GM12878 (cell line): Measurements from ENCODE around the gene GSTA4. TPM values are rescaled to one million over a fixed set of nuclear protein-coding genes. Genes with fewer than 3 reads are reported as not detected.

Experiments
- ATAC-seq: fragments of 200-7000 bp; cut with Tn5 transposase; 3 replicates; pipeline ENCODE4 v1.9.1; 2020; ENCODE audit warnings: mild to moderate bottlenecking, moderate library complexity
- BruUV-seq: library from RNA; stranded (reverse); fragments of 400-500 nt; replicated peaks from 2 replicates; lab custom pipeline; 2021; lab: Mats Ljungman, UMichigan
- CTCF ChIA-PET: fragments of 300-600 bp; sonication (Branson Sonifier 250); formaldehyde crosslinking; extraction: SDS; loops from one replicate; lab custom pipeline; 2021; ENCODE audit warnings: inconsistent platforms; lab: Yijun Ruan, JAX
- POLR2A ChIA-PET: fragments of 350-600 bp; formaldehyde crosslinking; extraction: SDS; loops from one replicate; lab custom pipeline; 2021; ENCODE audit warnings: inconsistent platforms; lab: Charles Lee
- RAD21 ChIA-PET: fragments of 300-600 bp; sonication (Branson Sonifier 250); formaldehyde crosslinking; loops from one replicate; lab custom pipeline; 2023; ENCODE audit warnings: antibody characterized with exemption; ENCODE audit not compliant: unreplicated experiment; lab: Charles Lee
- SMC1A ChIA-PET: fragments of 300-600 bp; sonication (Branson Sonifier 250); formaldehyde crosslinking; loops from one replicate; lab custom pipeline; 2023; ENCODE audit not compliant: unreplicated experiment, uncharacterized antibody; lab: Charles Lee
- DNase-seq: peaks from one replicate; pipeline ENCODE4 v3.0.0-alpha.2; 2011; ENCODE audit warnings: low read depth, low spot score
- FAIRE-seq: peaks from 3 replicates; lab custom pipeline; 2011; peaks lifted over from hg19 to GRCh38; lab: Jason Lieb, UNC
- H2AFZ ChIP-seq: 2 replicates; pipeline ENCODE4 v1.6.0; 2011; ENCODE audit warnings: low read depth, low read length, control low read depth; ENCODE audit not compliant: control insufficient read depth
- H3K27ac ChIP-seq: 2 replicates; pipeline ENCODE4 v1.5.1; 2011; ENCODE audit warnings: control low read depth; ENCODE audit not compliant: control insufficient read depth, insufficient read depth
- H3K27me3 ChIP-seq, 2 experiments: replicated peaks in 1 of 2; 2 replicates each; pipeline versions ENCODE4 v1.6.0 to v1.6.1; 2011; ENCODE audit warnings: low read length in 1 of 2; ENCODE audit not compliant: control insufficient read depth in 2 of 2, insufficient read depth in 2 of 2
- H3K36me3 ChIP-seq, 2 experiments: 2 replicates each; pipeline ENCODE4 v1.5.1; 2011; ENCODE audit warnings: low read length in 1 of 2; ENCODE audit not compliant: control insufficient read depth in 2 of 2, insufficient read depth in 2 of 2
- H3K4me1 ChIP-seq: 2 replicates; pipeline ENCODE4 v1.6.1; 2011; ENCODE audit warnings: mild to moderate bottlenecking, low read length, moderate library complexity, mixed read lengths; ENCODE audit not compliant: control insufficient read depth, insufficient read depth
- H3K4me2 ChIP-seq: 2 replicates; pipeline ENCODE4 v1.6.0; 2011; ENCODE audit warnings: control low read depth; ENCODE audit not compliant: control insufficient read depth, insufficient read depth
- H3K4me3 ChIP-seq: fragments of 200-600 bp; sonication (generic); 2 replicates; pipeline ENCODE4 v1.5.1; 2016
- H3K79me2 ChIP-seq: 2 replicates; pipeline ENCODE4 v1.6.0; 2011; ENCODE audit warnings: low read length; ENCODE audit not compliant: control insufficient read depth, insufficient read depth
- H3K9ac ChIP-seq: 2 replicates; pipeline ENCODE4 v1.8.0; 2011; ENCODE audit warnings: low read length, control low read depth, mixed read lengths; ENCODE audit not compliant: control insufficient read depth, insufficient read depth
- H3K9me3 ChIP-seq: replicated peaks from 3 replicates; pipeline ENCODE4 v1.5.1; 2011; ENCODE audit warnings: mild to moderate bottlenecking, low read length; ENCODE audit not compliant: control insufficient read depth, insufficient read depth
- H4K20me1 ChIP-seq: 2 replicates; pipeline ENCODE4 v1.6.0; 2011; ENCODE audit not compliant: control insufficient read depth, insufficient read depth
- EGR1 ChIP-seq, 2 experiments: IDR thresholded peaks; 1 replicate in 1 of 2; 2 replicates in 1 of 2; pipeline ENCODE4 v1.6.1; 2011 to 2012; ENCODE audit warnings: low read depth in 2 of 2, low read length in 2 of 2, borderline replicate concordance in 1 of 2, mild to moderate bottlenecking in 1 of 2, moderate library complexity in 1 of 2
- ESRRA ChIP-seq: IDR thresholded peaks from 2 replicates; pipeline ENCODE4 v1.6.1; 2012; ENCODE audit warnings: mild to moderate bottlenecking, low read length, improper control_type of control experiment
- FOXM1 ChIP-seq: IDR thresholded peaks from 2 replicates; pipeline ENCODE4 v1.6.1; 2012; ENCODE audit warnings: low read depth, mild to moderate bottlenecking, inconsistent platforms, low read length, moderate library complexity
- RBBP5 ChIP-seq: fragments of 200-600 bp; sonication (generic); conservative IDR thresholded peaks from 2 replicates; pipeline ENCODE4 v1.6.1; 2016
- RCOR1 ChIP-seq: conservative IDR thresholded peaks from 2 replicates; pipeline ENCODE4 v1.6.1; 2012; ENCODE audit warnings: low read depth, low read length, improper control_type of control experiment
- RELA ChIP-seq: fragments of 450-650 bp; IDR thresholded peaks from 2 replicates; pipeline ENCODE4 v1.8.0; 2014; ENCODE audit warnings: borderline replicate concordance; ENCODE audit not compliant: partially characterized antibody
- STAT1 ChIP-seq: fragments of 450-650 bp; conservative IDR thresholded peaks from 2 replicates; pipeline ENCODE4 v1.6.1; 2014; ENCODE audit warnings: antibody characterized with exemption, mild to moderate bottlenecking
- WGBS: methylation state at CpG from one replicate; pipeline ENCODE4 v1.1.6; 2016; ENCODE audit warnings: low lambda C conversion rate; ENCODE audit not compliant: insufficient replicate concordance, insufficient coverage; ENCODE audit errors: missing lambda C conversion rate; 5-methylcytosine and 5-hydroxymethylcytosine counted together
- in situ Hi-C: fragments of 300-500 bp; cut with MboI; formaldehyde crosslinking; loops from 9 replicates; pipeline ENCODE4 v1.14.3; 2018; ENCODE audit warnings: mixed read lengths
- intact Hi-C: fragments of 100-400 bp; cut with micrococcal nuclease; formaldehyde crosslinking; loops from one replicate; pipeline ENCODE4 v1.14.2; 2022; ENCODE audit not compliant: unreplicated experiment
- polyA plus RNA-seq, 11 experiments: library from polyadenylated mRNA; depleted of rRNA in 4 of 11; unstranded in 6 of 11; stranded (reverse) in 5 of 11; fragments of >200 nt; fragmentation: Nextera tagmentation in 4 of 11; fragmentation: Illumina TruSeq in 1 of 11; extraction: Ambion mirVana in 4 of 11; extraction: Trizol in 1 of 11; gene quantifications; 1 replicate in 1 of 11; 2 replicates in 10 of 11; pipeline versions ENCODE4 v1.2.1 to v1.2.3, GENCODE V29; 2011 to 2016; ENCODE audit warnings: inconsistent platforms in 2 of 11, missing spikeins in 2 of 11, low read depth in 1 of 11
- total RNA-seq, 4 experiments: library from RNA; depleted of rRNA in 3 of 4; stranded (reverse); fragments of >200 nt in 3 of 4; fragmentation: Illumina TruSeq in 1 of 4; extraction: Trizol in 1 of 4; gene quantifications; 2 replicates each; pipeline versions ENCODE4 v1.2.1 to v1.2.3, GENCODE V29; 2013 to 2021
- TF ChIP-seq, protein P1 (sequence below): IDR thresholded peaks from 2 replicates; pipeline ENCODE4 v1.6.1; 2012; ENCODE audit warnings: low read depth, low read length, improper control_type of control experiment
- TF ChIP-seq, protein P2 (sequence below): fragments of 450-650 bp; IDR thresholded peaks from 2 replicates; pipeline ENCODE4 v1.6.1; 2017; ENCODE audit warnings: borderline replicate concordance
- TF ChIP-seq, protein P3 (sequence below): IDR thresholded peaks from 2 replicates; pipeline ENCODE4 v1.6.1; 2012; ENCODE audit warnings: mild to moderate bottlenecking, low read depth, low read length

Gene GSTA4
- total and polyA plus RNA-seq, 10 of the 15 experiments (the other 5 are each of a cell fraction or from before 2014, with no cell fraction given) = 1.9 to 9.7 (median 4.4) TPM

- RAD21 ChIA-PET = no interaction called here
- POLR2A ChIA-PET = no interaction called here
- TF ChIP-seq, protein P1, sequence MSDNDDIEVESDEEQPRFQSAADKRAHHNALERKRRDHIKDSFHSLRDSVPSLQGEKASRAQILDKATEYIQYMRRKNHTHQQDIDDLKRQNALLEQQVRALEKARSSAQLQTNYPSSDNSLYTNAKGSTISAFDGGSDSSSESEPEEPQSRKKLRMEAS = no peak
- TF ChIP-seq ESRRA (no peak), RBBP5 (no peak), RELA (no peak), STAT1 (no peak), EGR1 (IDR thresholded peaks at IDR 0.05; ENCODE audit: borderline replicate concordance in 1 of 2, low read depth in 2 of 2, low read length in 2 of 2) (no peak), FOXM1 (no peak), RCOR1 (no peak)
- TF ChIP-seq, protein P2, sequence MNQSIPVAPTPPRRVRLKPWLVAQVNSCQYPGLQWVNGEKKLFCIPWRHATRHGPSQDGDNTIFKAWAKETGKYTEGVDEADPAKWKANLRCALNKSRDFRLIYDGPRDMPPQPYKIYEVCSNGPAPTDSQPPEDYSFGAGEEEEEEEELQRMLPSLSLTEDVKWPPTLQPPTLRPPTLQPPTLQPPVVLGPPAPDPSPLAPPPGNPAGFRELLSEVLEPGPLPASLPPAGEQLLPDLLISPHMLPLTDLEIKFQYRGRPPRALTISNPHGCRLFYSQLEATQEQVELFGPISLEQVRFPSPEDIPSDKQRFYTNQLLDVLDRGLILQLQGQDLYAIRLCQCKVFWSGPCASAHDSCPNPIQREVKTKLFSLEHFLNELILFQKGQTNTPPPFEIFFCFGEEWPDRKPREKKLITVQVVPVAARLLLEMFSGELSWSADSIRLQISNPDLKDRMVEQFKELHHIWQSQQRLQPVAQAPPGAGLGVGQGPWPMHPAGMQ = no peak
- TF ChIP-seq, protein P3, sequence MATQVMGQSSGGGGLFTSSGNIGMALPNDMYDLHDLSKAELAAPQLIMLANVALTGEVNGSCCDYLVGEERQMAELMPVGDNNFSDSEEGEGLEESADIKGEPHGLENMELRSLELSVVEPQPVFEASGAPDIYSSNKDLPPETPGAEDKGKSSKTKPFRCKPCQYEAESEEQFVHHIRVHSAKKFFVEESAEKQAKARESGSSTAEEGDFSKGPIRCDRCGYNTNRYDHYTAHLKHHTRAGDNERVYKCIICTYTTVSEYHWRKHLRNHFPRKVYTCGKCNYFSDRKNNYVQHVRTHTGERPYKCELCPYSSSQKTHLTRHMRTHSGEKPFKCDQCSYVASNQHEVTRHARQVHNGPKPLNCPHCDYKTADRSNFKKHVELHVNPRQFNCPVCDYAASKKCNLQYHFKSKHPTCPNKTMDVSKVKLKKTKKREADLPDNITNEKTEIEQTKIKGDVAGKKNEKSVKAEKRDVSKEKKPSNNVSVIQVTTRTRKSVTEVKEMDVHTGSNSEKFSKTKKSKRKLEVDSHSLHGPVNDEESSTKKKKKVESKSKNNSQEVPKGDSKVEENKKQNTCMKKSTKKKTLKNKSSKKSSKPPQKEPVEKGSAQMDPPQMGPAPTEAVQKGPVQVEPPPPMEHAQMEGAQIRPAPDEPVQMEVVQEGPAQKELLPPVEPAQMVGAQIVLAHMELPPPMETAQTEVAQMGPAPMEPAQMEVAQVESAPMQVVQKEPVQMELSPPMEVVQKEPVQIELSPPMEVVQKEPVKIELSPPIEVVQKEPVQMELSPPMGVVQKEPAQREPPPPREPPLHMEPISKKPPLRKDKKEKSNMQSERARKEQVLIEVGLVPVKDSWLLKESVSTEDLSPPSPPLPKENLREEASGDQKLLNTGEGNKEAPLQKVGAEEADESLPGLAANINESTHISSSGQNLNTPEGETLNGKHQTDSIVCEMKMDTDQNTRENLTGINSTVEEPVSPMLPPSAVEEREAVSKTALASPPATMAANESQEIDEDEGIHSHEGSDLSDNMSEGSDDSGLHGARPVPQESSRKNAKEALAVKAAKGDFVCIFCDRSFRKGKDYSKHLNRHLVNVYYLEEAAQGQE = no peak
- TF ChIP-seq, all 136 proteins: peak for 0
- Histone ChIP-seq H3K9ac (no peak overlapping the region), H3K27me3 (no peaks in the 10 kb centered on the region), H3K27ac (no peak overlapping the region), H4K20me1 (no peaks in the 10 kb centered on the region), H2AFZ (no peak overlapping the region), H3K4me3 (no peak overlapping the region), H3K79me2 (no peaks in the 10 kb centered on the region), H3K4me2 (no peak overlapping the region), H3K9me3 (no peaks in the 10 kb centered on the region), H3K4me1 (no peaks in the 10 kb centered on the region), H3K36me3 (no peaks in the 10 kb centered on the region)
- BruUV-seq = no TSS peak
- ATAC-seq (peak; percentile 30; the same call in 1 of the 3 replicates), FAIRE-seq (no peak), DNase-seq (no peak)
- in situ Hi-C loops (no loop called here), intact Hi-C loops (no loop called here)
- WGBS = 19% methylated on average over 2 of the region's 2 CpGs
- SMC1A ChIA-PET = no interaction called here
- CTCF ChIA-PET = no interaction called here
These were observed 57.2 kb downstream of the GSTA4 start for GRCh38 chr6:52937908-52938307.
